Lung microvascular endothelial cell (primary cell): ENCODE data around the gene ELMO3. TPM values are rescaled to one million over a fixed set of nuclear protein-coding genes. Genes with fewer than 3 reads are reported as not detected.

ENCODE experiments used
- DNase-seq, 2 donors: peaks; one replicate each; pipeline versions ENCODE4 v3.0.0 to v3.0.0-alpha.2; 2010; ENCODE audit warnings: low read depth in 2 of 2
- total RNA-seq: library from RNA; depleted of rRNA; stranded (reverse); fragments of >200 nt; gene quantifications from 2 replicates; pipeline ENCODE4 v1.2.1, GENCODE V29; 2014

Gene ELMO3
- total RNA-seq, 1 donor from 2014 or later, result 0.99 TPM

DNA sequence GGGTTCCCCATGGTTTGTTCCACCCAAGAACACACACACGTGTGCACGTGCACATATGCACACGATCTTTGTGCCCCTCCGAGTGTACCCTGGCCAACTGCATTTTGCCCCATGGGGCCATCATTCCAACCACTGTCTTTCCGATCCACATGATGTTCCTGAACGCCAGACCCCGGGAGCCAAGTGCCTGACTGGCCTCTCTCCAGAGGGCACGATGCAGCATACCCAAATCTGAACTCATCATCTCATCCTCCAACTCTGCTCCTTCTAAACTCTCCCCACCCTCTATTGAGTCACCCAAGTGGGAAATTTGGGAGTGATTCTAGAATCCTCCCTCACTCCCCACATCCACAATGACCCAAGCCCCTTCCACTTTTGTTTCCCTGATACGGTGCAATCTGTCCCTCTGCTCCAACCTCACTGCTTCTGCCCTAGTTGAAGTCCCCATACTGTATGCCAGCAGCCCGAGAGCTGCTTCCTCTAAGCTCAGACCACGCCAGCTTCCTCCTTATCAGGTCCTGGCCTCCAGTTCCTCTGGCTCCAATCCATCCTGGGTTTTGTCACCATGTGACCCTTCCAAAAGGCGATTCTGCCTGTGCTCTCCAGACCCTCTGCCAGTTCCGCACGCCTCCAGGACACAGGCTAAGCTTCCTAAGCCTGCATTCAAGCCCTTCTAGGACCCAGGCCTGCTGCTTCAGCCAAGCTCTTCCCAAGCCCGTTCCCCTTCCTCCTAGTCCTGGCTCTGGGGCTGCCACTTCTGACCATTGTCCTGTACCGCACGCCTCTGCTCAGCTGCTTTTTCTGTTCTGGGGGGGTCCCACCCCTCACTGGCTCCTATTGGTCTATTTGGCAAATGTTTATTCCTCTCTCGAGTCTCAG lies 17.9 kb downstream of the ELMO3 start:
- DNase-seq, result peak; percentile 43 to 55

GRCh38 chr16:67223992-67224391 lies 25.1 kb downstream of the ELMO3 start:
- DNase-seq, result no peak

DNA sequence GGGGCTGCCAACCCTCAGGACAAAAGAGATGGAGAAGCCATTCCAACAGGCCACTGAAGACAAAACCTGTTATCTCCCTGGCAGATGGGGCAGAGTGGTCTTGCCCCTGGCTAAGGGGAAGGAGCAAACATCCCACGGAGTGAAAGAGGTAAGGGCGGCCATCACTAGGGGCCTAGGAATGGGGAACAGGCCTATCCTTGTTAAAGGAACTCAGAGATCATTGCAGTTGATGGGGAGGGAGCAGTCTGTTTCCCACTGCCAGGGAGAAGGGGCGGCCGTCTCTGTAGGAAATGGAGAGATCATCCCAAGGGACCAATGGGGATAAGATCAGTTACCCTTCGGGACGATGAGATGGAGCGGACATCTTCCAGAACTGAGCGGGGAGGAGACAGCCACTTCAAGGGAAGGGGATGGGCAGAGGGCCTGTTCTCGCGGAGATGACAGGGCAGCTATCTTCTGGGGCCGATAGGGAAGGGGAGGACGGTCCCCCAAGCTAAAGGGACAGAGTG lies 27.4 kb downstream of the ELMO3 start:
- no peak for DNase-seq

DNA sequence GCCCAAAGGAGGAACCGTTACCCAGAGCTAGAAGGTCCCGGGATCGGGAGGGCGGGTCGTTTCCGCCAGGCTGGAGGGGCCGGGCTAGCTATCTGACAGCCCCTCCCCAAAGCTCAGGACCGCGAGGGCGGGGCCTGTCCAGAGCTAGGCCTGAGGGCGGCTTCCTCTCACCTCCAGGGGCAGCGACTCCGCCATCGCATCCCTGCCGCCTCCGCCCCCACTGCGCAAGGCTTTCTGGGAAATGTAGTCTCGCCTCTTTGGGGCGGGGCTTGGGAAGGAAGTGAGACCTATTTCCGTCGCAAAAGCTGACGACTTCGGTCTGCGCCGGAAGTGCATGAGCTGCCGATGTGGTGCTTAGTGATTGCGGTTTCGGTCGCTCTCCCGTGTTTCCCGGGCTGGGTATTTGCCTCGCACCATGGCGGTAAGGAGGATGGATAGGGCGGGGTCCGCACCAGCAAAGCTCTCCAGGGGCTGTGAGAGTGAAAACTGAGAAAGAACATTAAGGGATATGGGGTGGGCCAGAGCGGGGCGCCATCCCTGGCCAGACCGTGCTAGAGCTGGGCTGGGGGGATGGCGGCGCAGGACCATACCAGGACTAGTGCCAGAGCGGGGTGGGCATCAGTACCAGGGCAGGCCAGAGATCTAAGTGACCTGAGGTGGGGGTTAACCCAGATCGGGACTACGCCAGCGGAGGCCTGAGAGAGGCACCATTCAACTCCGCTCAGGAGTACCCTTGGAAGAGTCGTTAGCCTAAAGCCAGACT lies 28.1 kb downstream of the ELMO3 start, which contains the start of gene TMEM208:
Gene TMEM208, plus strand, starts transcription at position 327 of the 763 bp plus-strand sequence. Its CDS starts 89 bp downstream, at position 416.
- DNase-seq, result peak; percentile 98 to 99

- DNase-seq, result no peak
Measured at GRCh38 chr16:67227567-67227921, 28.6 kb downstream of the ELMO3 start.

GRCh38 chr16:67228034-67228785 lies 29.3 kb downstream of the ELMO3 start:
- no peak for DNase-seq

DNA sequence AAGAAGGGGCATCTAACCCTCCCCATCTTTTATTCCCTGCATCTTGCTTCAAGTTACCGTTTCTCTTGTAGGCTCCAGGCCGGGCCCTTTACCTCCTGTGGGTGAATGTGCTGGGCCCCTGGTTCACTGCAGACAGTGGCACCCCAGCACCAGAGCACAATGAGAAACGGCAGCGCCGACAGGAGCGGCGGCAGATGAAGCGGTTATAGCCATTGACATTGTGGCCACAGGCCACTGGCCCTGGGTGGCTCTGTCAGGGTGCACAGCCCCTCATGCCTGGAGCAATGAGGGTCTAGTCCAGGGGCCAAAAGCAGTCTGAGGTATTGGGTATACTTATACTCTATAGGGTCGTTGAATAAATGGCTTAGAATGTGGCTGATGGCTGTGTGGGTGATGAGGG lies 30.0 kb downstream of the ELMO3 start:
- no peak for DNase-seq

DNA sequence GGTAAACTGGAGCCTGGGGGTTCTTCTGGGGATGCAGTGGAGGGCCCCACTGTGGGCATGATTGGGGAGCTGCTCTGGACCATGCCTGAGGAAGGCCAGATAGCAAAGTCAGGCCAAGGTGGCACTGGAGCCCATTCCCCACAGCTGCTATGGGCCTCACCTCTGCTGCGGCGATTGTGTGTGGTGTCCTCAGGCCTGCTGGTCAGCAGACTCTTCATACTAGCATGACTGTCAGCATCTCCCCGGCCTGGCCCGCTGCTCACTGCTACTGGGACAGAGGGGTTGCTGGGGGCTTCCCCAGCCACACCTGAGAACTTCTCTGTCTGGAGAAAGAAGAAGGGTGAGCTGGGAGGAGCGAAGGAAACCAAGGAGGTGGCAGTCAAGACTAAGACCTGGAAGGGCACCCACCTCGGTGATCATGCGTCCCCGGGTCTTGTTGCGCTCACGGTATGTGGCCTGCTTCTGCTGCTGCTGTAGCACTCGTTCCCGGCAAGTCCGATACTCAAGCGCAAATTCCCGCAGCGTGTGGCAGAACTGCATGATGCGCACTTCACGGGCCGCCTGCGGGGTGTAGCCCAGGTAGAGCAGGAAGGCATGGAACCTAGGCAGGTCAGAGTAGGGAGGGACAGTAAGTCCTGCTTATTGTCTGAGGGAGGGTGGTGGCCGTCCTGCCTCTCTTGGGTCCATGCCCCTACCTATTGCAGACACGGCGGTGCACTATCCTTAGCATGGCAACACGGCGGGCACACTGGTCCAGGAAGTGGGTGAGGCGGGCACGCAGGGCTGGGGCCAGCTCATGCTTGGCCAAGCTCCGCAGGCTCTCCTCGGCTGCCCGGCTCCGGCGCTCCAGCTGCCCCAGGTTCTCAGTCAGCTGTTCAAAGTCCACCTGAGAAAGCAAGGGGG lies 31.2 kb downstream of the ELMO3 start:
- DNase-seq, result no peak

DNA sequence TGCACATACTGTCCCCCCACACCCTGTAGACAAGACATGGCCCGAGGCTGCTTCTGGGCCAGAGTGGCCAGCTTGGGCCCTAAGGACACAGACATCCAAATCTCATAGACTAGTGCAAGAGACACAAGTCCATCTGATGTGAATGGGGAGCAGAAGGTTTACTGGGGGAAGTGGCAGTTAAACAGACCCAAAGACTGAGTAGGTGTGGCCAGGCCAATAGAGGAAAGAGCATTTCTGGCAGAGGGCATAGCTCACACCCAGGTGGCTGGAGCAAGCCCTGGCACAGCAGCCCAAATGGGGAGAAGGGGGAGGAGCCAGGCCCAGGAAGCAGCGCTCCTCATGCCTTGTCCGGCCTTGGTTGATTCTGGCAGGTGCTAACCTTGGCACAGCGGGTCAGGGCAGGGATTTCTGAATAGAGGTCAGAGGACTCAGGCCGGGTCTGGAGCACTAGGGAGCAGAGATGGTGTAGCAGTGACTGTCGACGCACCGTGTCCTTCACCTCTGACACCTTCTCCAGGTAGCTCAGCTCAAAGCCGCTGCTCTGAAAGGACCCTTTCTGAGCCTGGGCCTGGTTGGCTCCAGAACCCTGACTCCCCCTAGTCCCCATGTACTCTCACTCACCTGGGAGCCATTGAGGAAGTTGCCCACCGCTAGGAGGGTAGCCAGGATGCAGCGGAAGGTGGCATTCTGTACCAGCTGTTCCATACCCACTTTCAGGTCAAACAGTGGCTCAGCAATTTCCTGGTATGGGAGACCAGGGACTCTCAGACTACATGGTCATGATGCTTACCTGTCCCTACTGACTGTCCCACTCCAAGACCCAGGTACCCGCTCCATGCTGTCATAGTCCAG lies 32.1 kb downstream of the ELMO3 start:
- no peak for DNase-seq

DNA sequence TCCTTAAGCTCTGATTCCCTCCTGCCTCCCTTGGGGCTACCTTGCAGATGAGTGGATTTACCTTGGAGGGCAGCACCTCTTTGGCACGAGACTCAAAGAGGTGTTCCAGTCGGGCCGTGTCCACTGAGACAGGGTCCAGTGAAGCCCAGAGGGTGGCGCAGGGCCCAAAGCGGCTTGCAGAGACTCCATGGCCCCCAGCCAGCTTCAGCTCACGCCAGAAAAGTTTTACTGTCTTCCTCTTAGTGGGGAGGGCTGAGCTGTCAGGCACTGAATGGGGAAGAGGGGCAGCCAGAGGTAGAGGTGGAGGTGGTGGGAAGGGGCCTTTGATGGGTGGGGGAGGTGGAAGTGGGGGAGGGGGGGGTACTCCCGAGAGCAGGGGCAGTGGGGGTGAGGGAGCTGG lies 34.7 kb downstream of the ELMO3 start:
- no peak for DNase-seq

DNA sequence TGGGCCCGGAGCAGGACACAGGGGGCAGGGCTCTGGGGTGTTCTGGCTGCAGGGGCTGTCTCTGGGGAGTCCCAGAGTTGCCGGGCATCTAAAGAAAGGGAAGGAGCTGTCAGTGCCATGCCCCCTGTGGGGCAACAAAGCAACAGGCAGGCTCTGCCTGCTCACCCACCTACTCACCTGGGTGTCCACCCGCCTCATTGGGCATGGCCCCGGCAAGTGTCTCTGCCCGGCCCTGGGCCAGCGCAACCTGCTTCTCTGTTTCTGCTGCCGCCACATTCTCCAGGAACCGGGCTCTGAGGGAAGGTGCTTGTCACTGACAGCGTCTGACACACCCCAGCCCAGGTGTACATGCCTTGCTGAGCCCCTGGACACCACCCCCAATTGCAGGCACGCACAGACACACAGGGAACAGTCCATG lies 35.3 kb downstream of the ELMO3 start:
- DNase-seq, result no peak

GRCh38 chr16:67235816-67236562 lies 37.1 kb downstream of the ELMO3 start:
- DNase-seq, result no peak

- peak; percentile 72 to 77 for DNase-seq
Measured at GRCh38 chr16:67236563-67237395, 37.8 kb downstream of the ELMO3 start.

- DNase-seq, result no peak
Measured at GRCh38 chr16:67237396-67238277, 38.7 kb downstream of the ELMO3 start.

DNA sequence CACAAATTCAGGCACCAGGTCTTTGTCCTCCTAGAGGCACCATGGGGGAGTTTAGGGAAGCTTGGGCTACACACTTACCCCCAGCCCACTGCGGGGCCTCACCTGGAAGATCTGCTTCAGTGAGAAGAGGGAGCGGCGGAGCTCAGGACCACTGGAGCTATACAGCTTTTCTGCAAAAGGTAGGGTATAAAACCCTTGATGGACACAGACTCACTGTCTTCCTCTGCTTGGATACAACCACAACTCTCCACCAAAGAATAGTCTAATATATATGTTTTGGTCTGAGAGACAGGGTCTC lies 39.3 kb downstream of the ELMO3 start:
- no peak for DNase-seq

- DNase-seq, result no peak
Measured at GRCh38 chr16:67238806-67239470, 40.0 kb downstream of the ELMO3 start.

- no peak for DNase-seq
Measured at GRCh38 chr16:67240506-67240905, 41.6 kb downstream of the ELMO3 start.
